Liver (tissue), 9 donors: ENCODE results near the gene TMEM47. TPM values are rescaled to one million over a fixed set of nuclear protein-coding genes. Genes with fewer than 3 reads are reported as not detected.

Experiments
- DNase-seq: peaks from one replicate; pipeline ENCODE4 v3.0.0-alpha.2; 2017; ENCODE audit warnings: low spot score
- H3K27ac ChIP-seq, 2 donors: one replicate each; pipeline ENCODE4 v1.7.0; 2013; ENCODE audit warnings: inconsistent platforms in 2 of 2, low read length in 2 of 2, control low read depth in 1 of 2, low read depth in 1 of 2, mild to moderate bottlenecking in 1 of 2
- H3K27me3 ChIP-seq, 4 donors: one replicate each; pipeline versions ENCODE4 v1.6.1 to v1.7.0; 2013; ENCODE audit warnings: low read length in 3 of 4, inconsistent platforms in 1 of 4, mild to moderate bottlenecking in 1 of 4, moderate library complexity in 1 of 4; ENCODE audit not compliant: control insufficient read depth in 4 of 4, insufficient read depth in 4 of 4
- H3K36me3 ChIP-seq, 4 donors: one replicate each; pipeline versions ENCODE4 v1.6.1 to v1.7.0; 2013; ENCODE audit warnings: low read length in 3 of 4, mild to moderate bottlenecking in 3 of 4, low read depth in 1 of 4, moderate library complexity in 1 of 4; ENCODE audit not compliant: control insufficient read depth in 4 of 4, insufficient read depth in 3 of 4
- H3K4me1 ChIP-seq, 4 donors: one replicate each; pipeline versions ENCODE4 v1.6.1 to v1.7.0; 2013; ENCODE audit warnings: low read length in 3 of 4, mild to moderate bottlenecking in 3 of 4, moderate library complexity in 1 of 4; ENCODE audit not compliant: control insufficient read depth in 4 of 4, insufficient read depth in 4 of 4
- H3K4me3 ChIP-seq, 3 donors: one replicate each; pipeline versions ENCODE4 v1.6.1 to v1.7.0; 2013; ENCODE audit warnings: low read length in 3 of 3, control low read depth in 1 of 3, low read depth in 1 of 3, mild to moderate bottlenecking in 1 of 3
- H3K9ac ChIP-seq, 2 donors: one replicate each; pipeline ENCODE4 v1.7.0; 2013; ENCODE audit warnings: low read length in 2 of 2, mild to moderate bottlenecking in 2 of 2, moderate library complexity in 2 of 2, control low read depth in 1 of 2, low read depth in 1 of 2
- H3K9me3 ChIP-seq, 4 donors: one replicate each; pipeline versions ENCODE4 v1.6.1 to v1.7.0; 2013; ENCODE audit warnings: low read length in 3 of 4; ENCODE audit not compliant: control insufficient read depth in 4 of 4
- EGR1 ChIP-seq, 2 donors: IDR thresholded peaks; 2 replicates each; pipeline ENCODE4 v1.6.1; 2016 to 2018; ENCODE audit warnings: antibody characterized with exemption in 2 of 2, low read depth in 2 of 2
- FOXA1 ChIP-seq: IDR thresholded peaks from 2 replicates; pipeline ENCODE4 v1.6.1; 2016; ENCODE audit warnings: antibody characterized with exemption
- FOXA2 ChIP-seq: IDR thresholded peaks from 2 replicates; pipeline ENCODE4 v1.6.1; 2016; ENCODE audit warnings: antibody characterized with exemption
- GABPA ChIP-seq, 2 donors: IDR thresholded peaks in 1 of 2; conservative IDR thresholded peaks in 1 of 2; 2 replicates each; pipeline ENCODE4 v1.6.1; 2016; ENCODE audit warnings: antibody characterized with exemption in 2 of 2, mild to moderate bottlenecking in 1 of 2, moderate library complexity in 1 of 2
- HNF4A ChIP-seq, 2 donors: conservative IDR thresholded peaks; 2 replicates each; pipeline ENCODE4 v1.6.1; 2016; ENCODE audit warnings: antibody characterized with exemption in 2 of 2, mild to moderate bottlenecking in 2 of 2
- HNF4G ChIP-seq: IDR thresholded peaks from 2 replicates; pipeline ENCODE4 v1.6.1; 2016; ENCODE audit warnings: antibody characterized with exemption
- JUND ChIP-seq, 2 donors: IDR thresholded peaks; 2 replicates each; pipeline ENCODE4 v1.6.1; 2016; ENCODE audit warnings: antibody characterized with exemption in 2 of 2
- NR2F2 ChIP-seq: IDR thresholded peaks from 2 replicates; pipeline ENCODE4 v1.6.1; 2016; ENCODE audit warnings: antibody characterized with exemption
- RAD21 ChIP-seq, 2 donors: IDR thresholded peaks; 2 replicates each; pipeline ENCODE4 v1.6.1; 2016; ENCODE audit warnings: antibody characterized with exemption in 2 of 2, mild to moderate bottlenecking in 2 of 2
- RXRA ChIP-seq, 2 donors: IDR thresholded peaks; 2 replicates each; pipeline ENCODE4 v1.6.1; 2017 to 2018; ENCODE audit warnings: antibody characterized with exemption in 2 of 2, mild to moderate bottlenecking in 1 of 2
- SP1 ChIP-seq: IDR thresholded peaks from 2 replicates; pipeline ENCODE4 v1.6.1; 2018; ENCODE audit warnings: antibody characterized with exemption, mild to moderate bottlenecking
- TAF1 ChIP-seq: conservative IDR thresholded peaks from 2 replicates; pipeline ENCODE4 v1.6.1; 2016; ENCODE audit warnings: antibody characterized with exemption, mild to moderate bottlenecking
- YY1 ChIP-seq: IDR thresholded peaks from 2 replicates; pipeline ENCODE4 v1.6.1; 2016; ENCODE audit warnings: antibody characterized with exemption, mild to moderate bottlenecking
- WGBS: extraction: QIAGEN DNeasy Blood & Tissue Kit; methylation state at CpG from one replicate; pipeline ENCODE4 v1.1.7; 2013; 5-methylcytosine and 5-hydroxymethylcytosine counted together
- polyA plus RNA-seq, 2 donors: library from polyadenylated mRNA; stranded (reverse) in 1 of 2; unstranded in 1 of 2; fragments of 200-250 nt in 1 of 2; fragments of >200 nt in 1 of 2; fragmentation: Nextera tagmentation in 1 of 2; extraction: Ambion mirVana in 1 of 2; gene quantifications; one replicate each; pipeline versions ENCODE4 v1.2.1 to v1.2.3, GENCODE V29; 2013 to 2015
- total RNA-seq, 2 donors: library from RNA; depleted of rRNA; stranded (reverse); fragments of >200 nt; gene quantifications; one replicate each; pipeline ENCODE4 v1.2.3, GENCODE V29; 2014
- TF ChIP-seq, protein P1 (sequence below): fragments of 150-350 bp; IDR thresholded peaks from 2 replicates; pipeline ENCODE4 v1.5.1; 2017; ENCODE audit warnings: improper control_type of control experiment, low read depth, low read length; ENCODE audit not compliant: missing input control
- TF ChIP-seq, protein P2 (sequence below): IDR thresholded peaks from 2 replicates; pipeline ENCODE4 v1.6.1; 2016; ENCODE audit warnings: antibody characterized with exemption
- TF ChIP-seq, protein P3 (sequence below): IDR thresholded peaks from 2 replicates; pipeline ENCODE4 v1.6.1; 2016; ENCODE audit warnings: antibody characterized with exemption
- TF ChIP-seq, protein P4 (sequence below): IDR thresholded peaks from 2 replicates; pipeline ENCODE4 v1.6.1; 2016; ENCODE audit warnings: antibody characterized with exemption
- donor health status: healthy.
- donor health status: healthy.
- donor health status: healthy.
- donor health status: healthy.
- donor health status: healthy.

The TMEM47 gene
- total and polyA plus RNA-seq, 4 donors, result 7.1 to 13.4 (median 9.5) TPM

DNA sequence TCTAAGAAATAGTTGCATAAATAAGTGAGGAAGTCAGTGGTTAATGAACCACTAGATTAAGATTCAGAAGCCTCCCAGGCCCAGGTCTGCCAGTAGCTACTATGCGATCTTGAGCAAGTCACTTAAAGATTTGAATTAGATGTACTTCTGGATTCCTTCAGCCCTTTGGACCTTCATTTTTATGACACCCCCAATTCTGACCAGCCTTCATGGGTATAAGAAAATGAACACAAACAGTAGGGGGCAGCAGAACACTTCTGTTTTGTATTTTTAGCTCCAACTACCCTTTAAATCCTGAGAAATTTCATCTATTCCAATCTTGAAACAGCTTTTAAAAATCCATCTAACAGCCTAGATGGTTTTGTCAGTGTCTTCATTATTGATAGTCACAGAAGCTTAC is 19.0 kb downstream of the TMEM47 start:
- H3K27ac ChIP-seq, result no peak overlapping the region
- no peak for TF ChIP-seq YY1
- TF ChIP-seq RAD21 (IDR thresholded peaks at IDR 0.05), result peak; percentile 74 to 76
- TF ChIP-seq, protein P1, sequence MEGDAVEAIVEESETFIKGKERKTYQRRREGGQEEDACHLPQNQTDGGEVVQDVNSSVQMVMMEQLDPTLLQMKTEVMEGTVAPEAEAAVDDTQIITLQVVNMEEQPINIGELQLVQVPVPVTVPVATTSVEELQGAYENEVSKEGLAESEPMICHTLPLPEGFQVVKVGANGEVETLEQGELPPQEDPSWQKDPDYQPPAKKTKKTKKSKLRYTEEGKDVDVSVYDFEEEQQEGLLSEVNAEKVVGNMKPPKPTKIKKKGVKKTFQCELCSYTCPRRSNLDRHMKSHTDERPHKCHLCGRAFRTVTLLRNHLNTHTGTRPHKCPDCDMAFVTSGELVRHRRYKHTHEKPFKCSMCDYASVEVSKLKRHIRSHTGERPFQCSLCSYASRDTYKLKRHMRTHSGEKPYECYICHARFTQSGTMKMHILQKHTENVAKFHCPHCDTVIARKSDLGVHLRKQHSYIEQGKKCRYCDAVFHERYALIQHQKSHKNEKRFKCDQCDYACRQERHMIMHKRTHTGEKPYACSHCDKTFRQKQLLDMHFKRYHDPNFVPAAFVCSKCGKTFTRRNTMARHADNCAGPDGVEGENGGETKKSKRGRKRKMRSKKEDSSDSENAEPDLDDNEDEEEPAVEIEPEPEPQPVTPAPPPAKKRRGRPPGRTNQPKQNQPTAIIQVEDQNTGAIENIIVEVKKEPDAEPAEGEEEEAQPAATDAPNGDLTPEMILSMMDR, result peak; percentile 42
- H3K4me3 ChIP-seq, result no peak overlapping the region
- no peak for DNase-seq
- H3K36me3 ChIP-seq, result no peaks in the 10 kb centered on the region
- peaks cover 0 to 9% (median 3%) of the 10 kb centered on the region in 4 donors for H3K4me1 ChIP-seq
- no peaks in the 10 kb centered on the region for H3K27me3 ChIP-seq
- no peaks in the 10 kb centered on the region for H3K9me3 ChIP-seq
- WGBS, result 63% methylated on average over 1 of the region's 1 CpG
- H3K9ac ChIP-seq, result no peak overlapping the region

DNA sequence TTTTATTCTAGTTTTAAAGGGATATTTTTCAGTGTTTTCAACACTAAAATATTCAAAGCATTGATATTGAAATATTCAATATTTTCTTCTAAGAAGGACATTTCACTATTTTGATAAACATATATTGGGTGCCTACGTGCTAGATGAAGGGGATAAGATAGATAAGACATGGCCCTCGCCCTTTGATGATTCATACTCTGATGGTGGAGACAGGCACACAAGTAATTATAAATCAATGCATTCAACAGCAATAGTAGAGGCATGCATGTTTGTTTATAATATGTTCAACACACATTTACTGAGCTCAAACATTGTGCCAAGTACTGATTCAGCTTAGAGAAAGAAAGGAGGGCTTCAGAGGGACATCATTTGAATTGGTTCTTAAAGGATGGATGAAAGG is 22.7 kb downstream of the TMEM47 start:
- 40% methylated on average over 2 of the region's 2 CpGs for WGBS
- no peak overlapping the region for H3K9ac ChIP-seq
- H3K36me3 ChIP-seq, result no peaks in the 10 kb centered on the region

DNA sequence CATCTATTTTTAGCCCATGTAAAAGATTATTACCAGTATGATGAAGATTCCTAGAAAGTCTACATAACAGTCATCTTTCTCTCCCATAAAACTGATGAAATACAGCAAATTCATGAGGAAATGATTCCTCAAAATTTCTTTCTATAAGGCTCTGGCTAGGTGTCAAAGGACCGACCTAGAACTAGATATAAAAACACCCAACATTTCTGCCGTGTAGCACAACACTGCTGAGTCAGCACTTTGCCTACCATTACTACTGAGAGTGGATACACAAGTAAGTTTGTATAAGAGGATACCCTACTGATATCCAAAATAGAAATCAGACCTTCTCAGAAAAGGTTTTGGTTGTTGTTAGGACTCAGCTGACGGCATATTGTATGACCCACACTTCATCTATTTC is 24.7 kb downstream of the TMEM47 start:
- no peaks in the 10 kb centered on the region for H3K4me1 ChIP-seq
- no peaks in the 10 kb centered on the region for H3K9me3 ChIP-seq
- H3K27ac ChIP-seq, result no peak overlapping the region
- H3K36me3 ChIP-seq, result no peaks in the 10 kb centered on the region
- no peak overlapping the region for H3K9ac ChIP-seq
- H3K27me3 ChIP-seq, result no peaks in the 10 kb centered on the region
- 69% methylated on average over 3 of the region's 3 CpGs for whole genome bisulfite sequencing
- no peak overlapping the region for H3K4me3 ChIP-seq
- DNase-seq, result no peak
- TF ChIP-seq, protein P2, sequence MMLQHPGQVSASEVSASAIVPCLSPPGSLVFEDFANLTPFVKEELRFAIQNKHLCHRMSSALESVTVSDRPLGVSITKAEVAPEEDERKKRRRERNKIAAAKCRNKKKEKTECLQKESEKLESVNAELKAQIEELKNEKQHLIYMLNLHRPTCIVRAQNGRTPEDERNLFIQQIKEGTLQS, result no peak
- TF ChIP-seq JUND (IDR thresholded peaks at IDR 0.05), result no peak
- TF ChIP-seq, protein P3, sequence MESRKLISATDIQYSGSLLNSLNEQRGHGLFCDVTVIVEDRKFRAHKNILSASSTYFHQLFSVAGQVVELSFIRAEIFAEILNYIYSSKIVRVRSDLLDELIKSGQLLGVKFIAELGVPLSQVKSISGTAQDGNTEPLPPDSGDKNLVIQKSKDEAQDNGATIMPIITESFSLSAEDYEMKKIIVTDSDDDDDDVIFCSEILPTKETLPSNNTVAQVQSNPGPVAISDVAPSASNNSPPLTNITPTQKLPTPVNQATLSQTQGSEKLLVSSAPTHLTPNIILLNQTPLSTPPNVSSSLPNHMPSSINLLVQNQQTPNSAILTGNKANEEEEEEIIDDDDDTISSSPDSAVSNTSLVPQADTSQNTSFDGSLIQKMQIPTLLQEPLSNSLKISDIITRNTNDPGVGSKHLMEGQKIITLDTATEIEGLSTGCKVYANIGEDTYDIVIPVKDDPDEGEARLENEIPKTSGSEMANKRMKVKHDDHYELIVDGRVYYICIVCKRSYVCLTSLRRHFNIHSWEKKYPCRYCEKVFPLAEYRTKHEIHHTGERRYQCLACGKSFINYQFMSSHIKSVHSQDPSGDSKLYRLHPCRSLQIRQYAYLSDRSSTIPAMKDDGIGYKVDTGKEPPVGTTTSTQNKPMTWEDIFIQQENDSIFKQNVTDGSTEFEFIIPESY, result no peak
- TF ChIP-seq GABPA (IDR thresholded peaks at IDR 0.05 in 1 of 2, conservative IDR thresholded peaks at IDR 0.05 in 1 of 2), result no peak
- TF ChIP-seq, protein P1, result no peak
- no peak for TF ChIP-seq YY1
- TF ChIP-seq HNF4A (conservative IDR thresholded peaks at IDR 0.05), result no peak
- no peak for TF ChIP-seq NR2F2
- TF ChIP-seq FOXA1, result no peak
- no peak for TF ChIP-seq RAD21 (IDR thresholded peaks at IDR 0.05)
- TF ChIP-seq EGR1 (IDR thresholded peaks at IDR 0.05; ENCODE audit: low read depth in 2 of 2), result no peak
- TF ChIP-seq TAF1, result no peak
- no peak for TF ChIP-seq RXRA (IDR thresholded peaks at IDR 0.05)

More for the DNA sequence above, 22.7 kb downstream of the TMEM47 start:
- Histone ChIP-seq H3K4me1 (no peaks in the 10 kb centered on the region), H3K27ac (no peak overlapping the region), H3K4me3 (no peak overlapping the region), H3K27me3 (no peaks in the 10 kb centered on the region), H3K9me3 (no peaks in the 10 kb centered on the region)
- TF ChIP-seq EGR1 (IDR thresholded peaks at IDR 0.05; ENCODE audit: low read depth in 2 of 2) (no peak), NR2F2 (no peak), RAD21 (IDR thresholded peaks at IDR 0.05) (no peak), FOXA1 (no peak), YY1 (no peak), SP1 (no peak), RXRA (IDR thresholded peaks at IDR 0.05) (no peak), FOXA2 (no peak), HNF4G (no peak), JUND (IDR thresholded peaks at IDR 0.05) (no peak)
- TF ChIP-seq, protein P1, result no peak
- TF ChIP-seq, protein P4, sequence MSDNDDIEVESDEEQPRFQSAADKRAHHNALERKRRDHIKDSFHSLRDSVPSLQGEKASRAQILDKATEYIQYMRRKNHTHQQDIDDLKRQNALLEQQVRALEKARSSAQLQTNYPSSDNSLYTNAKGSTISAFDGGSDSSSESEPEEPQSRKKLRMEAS, result no peak
- TF ChIP-seq, protein P2, result no peak
- no peak for DNase-seq
